Neural cell (in vitro differentiated cells): Measurements from ENCODE around the gene ANKRD52. TPM values are rescaled to one million over a fixed set of nuclear protein-coding genes. Genes with fewer than 3 reads are reported as not detected.

Source experiments
- H2AFZ ChIP-seq: fragments of 200-600, 300-800 bp; sonication (generic), shearing (Covaris generic); 2 replicates; pipeline ENCODE4 v1.6.0; 2014; ENCODE audit warnings: low read depth, mild to moderate bottlenecking, antibody characterized with exemption, low read length, moderate library complexity
- H3F3A ChIP-seq: fragments of 200-600 bp; shearing (Covaris generic); 2 replicates; pipeline ENCODE4 v1.6.1; 2016; ENCODE audit warnings: mild to moderate bottlenecking, moderate library complexity, mixed read lengths, antibody characterized with exemption, low read length; ENCODE audit not compliant: insufficient read depth, poor library complexity, severe bottlenecking
- H3K27ac ChIP-seq: fragments of 200-600, 300-800 bp; sonication (generic), shearing (Covaris generic); 2 replicates; pipeline ENCODE4 v1.5.1; 2014; ENCODE audit warnings: mild to moderate bottlenecking, low read length, moderate library complexity
- H3K27me3 ChIP-seq: fragments of 300-800, 200-600 bp; sonication (generic), shearing (Covaris generic); 2 replicates; pipeline ENCODE4 v1.6.0; 2014; ENCODE audit warnings: mild to moderate bottlenecking, low read depth, low read length, moderate library complexity; ENCODE audit not compliant: insufficient read depth
- H3K36me3 ChIP-seq: fragments of 300-800, 200-600 bp; sonication (generic), shearing (Covaris generic); 2 replicates; pipeline ENCODE4 v1.5.1; 2014; ENCODE audit warnings: mild to moderate bottlenecking, antibody characterized with exemption, low read length, moderate library complexity; ENCODE audit not compliant: insufficient read depth
- H3K4me2 ChIP-seq: fragments of 300-800, 200-600 bp; sonication (generic), shearing (Covaris generic); 2 replicates; pipeline ENCODE4 v1.6.0; 2014; ENCODE audit warnings: mild to moderate bottlenecking, low read length
- H3K4me3 ChIP-seq: fragments of 300-800, 200-600 bp; sonication (generic), shearing (Covaris generic); 2 replicates; pipeline ENCODE4 v1.5.1; 2014; ENCODE audit warnings: mild to moderate bottlenecking, low read length, moderate library complexity
- H3K79me2 ChIP-seq: fragments of 200-600 bp; shearing (Covaris generic); replicated peaks from 2 replicates; pipeline ENCODE4 v1.6.0; 2014; ENCODE audit warnings: mild to moderate bottlenecking, low read length, moderate library complexity; ENCODE audit not compliant: insufficient read depth
- H3K9ac ChIP-seq: fragments of 300-800, 200-600 bp; sonication (generic), shearing (Covaris generic); 2 replicates; pipeline ENCODE4 v1.6.1; 2016; ENCODE audit warnings: mild to moderate bottlenecking, low read length, mixed read lengths
- H3K9me2 ChIP-seq: fragments of 200-600 bp; shearing (Covaris generic); 2 replicates; pipeline ENCODE4 v1.6.1; 2016; ENCODE audit warnings: mild to moderate bottlenecking, low read length, mixed read lengths; ENCODE audit not compliant: insufficient read depth
- H3K9me3 ChIP-seq: fragments of 200-600, 300-800 bp; sonication (generic), shearing (Covaris generic); 2 replicates; pipeline ENCODE4 v1.6.1; 2016; ENCODE audit warnings: mild to moderate bottlenecking, mixed run types, low read length, moderate library complexity, mixed read lengths
- H4K20me1 ChIP-seq: fragments of 200-600 bp; shearing (Covaris generic); 2 replicates; pipeline ENCODE4 v1.6.1; 2016; ENCODE audit warnings: mild to moderate bottlenecking, mixed run types; ENCODE audit not compliant: insufficient read depth
- CTCF ChIP-seq: fragments of 450-650 bp; IDR thresholded peaks from 2 replicates; pipeline ENCODE4 v1.5.1; 2014; ENCODE audit warnings: antibody characterized with exemption, mild to moderate bottlenecking, moderate library complexity; ENCODE audit not compliant: poor library complexity, severe bottlenecking
- EP300 ChIP-seq: fragments of 450-650 bp; conservative IDR thresholded peaks from 2 replicates; pipeline ENCODE4 v1.6.1; 2014; ENCODE audit warnings: antibody characterized with exemption, mild to moderate bottlenecking, moderate library complexity; ENCODE audit not compliant: poor library complexity, severe bottlenecking
- EZH2 ChIP-seq: fragments of 200-600, 300-800 bp; shearing (Covaris generic), sonication (generic); IDR thresholded peaks from 2 replicates; pipeline ENCODE4 v1.6.1; 2014; ENCODE audit warnings: antibody characterized with exemption, low read length, borderline replicate concordance, mild to moderate bottlenecking; ENCODE audit not compliant: insufficient read depth, poor library complexity, severe bottlenecking
- MXI1 ChIP-seq: fragments of 450-650 bp; conservative IDR thresholded peaks from 2 replicates; pipeline ENCODE4 v1.6.1; 2014; ENCODE audit warnings: antibody characterized with exemption, mild to moderate bottlenecking; ENCODE audit not compliant: poor library complexity, severe bottlenecking
- POLR2AphosphoS5 ChIP-seq: IDR thresholded peaks from 2 replicates; pipeline ENCODE4 v1.6.1; 2012
- RAD21 ChIP-seq: fragments of 450-650 bp; conservative IDR thresholded peaks from 2 replicates; pipeline ENCODE4 v1.6.1; 2014; ENCODE audit warnings: antibody characterized with exemption, mild to moderate bottlenecking, moderate library complexity
- SMC3 ChIP-seq: fragments of 450-650 bp; conservative IDR thresholded peaks from 2 replicates; pipeline ENCODE4 v1.6.1; 2014; ENCODE audit warnings: antibody characterized with exemption, mild to moderate bottlenecking, moderate library complexity; ENCODE audit not compliant: poor library complexity
- TAF1 ChIP-seq: IDR thresholded peaks from 2 replicates; pipeline ENCODE4 v1.6.1; 2012; ENCODE audit warnings: low read depth
- polyA plus RNA-seq: library from polyadenylated mRNA; depleted of rRNA; stranded (reverse); fragments of >200 nt; gene quantifications from 2 replicates; pipeline ENCODE4 v1.2.3, GENCODE V29; 2014
- TF ChIP-seq, protein P1 (sequence below): IDR thresholded peaks from 2 replicates; pipeline ENCODE4 v1.6.1; 2012; ENCODE audit warnings: borderline replicate concordance

ANKRD52 gene
- polyA plus RNA-seq, 1 donor from 2014 or later, result 7.3 TPM

GRCh38 chr12:56188131-56188777, 69.9 kb downstream of the ANKRD52 start:
- Histone ChIP-seq H3K9me3 (no peaks in the 10 kb centered on the region), H4K20me1 (no peaks in the 10 kb centered on the region), H3K36me3 (peaks cover 14% of the 10 kb centered on the region), H3F3A (peaks cover 7% of the 10 kb centered on the region), H3K27ac (peak overlapping the region; percentile 97), H3K27me3 (no peaks in the 10 kb centered on the region), H3K9me2 (no peaks in the 10 kb centered on the region), H3K9ac (peak overlapping the region; percentile 99), H3K79me2 (peaks cover 35% of the 10 kb centered on the region), H3K4me2 (peak overlapping the region; percentile 95), H3K4me3 (peak overlapping the region; percentile 97), H2AFZ (peak overlapping the region; percentile 66)
- no peak for TF ChIP-seq CTCF
- TF ChIP-seq RAD21, result no peak
- no peak for TF ChIP-seq EZH2
- no peak for TF ChIP-seq EP300
- TF ChIP-seq, protein P1, sequence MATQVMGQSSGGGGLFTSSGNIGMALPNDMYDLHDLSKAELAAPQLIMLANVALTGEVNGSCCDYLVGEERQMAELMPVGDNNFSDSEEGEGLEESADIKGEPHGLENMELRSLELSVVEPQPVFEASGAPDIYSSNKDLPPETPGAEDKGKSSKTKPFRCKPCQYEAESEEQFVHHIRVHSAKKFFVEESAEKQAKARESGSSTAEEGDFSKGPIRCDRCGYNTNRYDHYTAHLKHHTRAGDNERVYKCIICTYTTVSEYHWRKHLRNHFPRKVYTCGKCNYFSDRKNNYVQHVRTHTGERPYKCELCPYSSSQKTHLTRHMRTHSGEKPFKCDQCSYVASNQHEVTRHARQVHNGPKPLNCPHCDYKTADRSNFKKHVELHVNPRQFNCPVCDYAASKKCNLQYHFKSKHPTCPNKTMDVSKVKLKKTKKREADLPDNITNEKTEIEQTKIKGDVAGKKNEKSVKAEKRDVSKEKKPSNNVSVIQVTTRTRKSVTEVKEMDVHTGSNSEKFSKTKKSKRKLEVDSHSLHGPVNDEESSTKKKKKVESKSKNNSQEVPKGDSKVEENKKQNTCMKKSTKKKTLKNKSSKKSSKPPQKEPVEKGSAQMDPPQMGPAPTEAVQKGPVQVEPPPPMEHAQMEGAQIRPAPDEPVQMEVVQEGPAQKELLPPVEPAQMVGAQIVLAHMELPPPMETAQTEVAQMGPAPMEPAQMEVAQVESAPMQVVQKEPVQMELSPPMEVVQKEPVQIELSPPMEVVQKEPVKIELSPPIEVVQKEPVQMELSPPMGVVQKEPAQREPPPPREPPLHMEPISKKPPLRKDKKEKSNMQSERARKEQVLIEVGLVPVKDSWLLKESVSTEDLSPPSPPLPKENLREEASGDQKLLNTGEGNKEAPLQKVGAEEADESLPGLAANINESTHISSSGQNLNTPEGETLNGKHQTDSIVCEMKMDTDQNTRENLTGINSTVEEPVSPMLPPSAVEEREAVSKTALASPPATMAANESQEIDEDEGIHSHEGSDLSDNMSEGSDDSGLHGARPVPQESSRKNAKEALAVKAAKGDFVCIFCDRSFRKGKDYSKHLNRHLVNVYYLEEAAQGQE, result no peak
- TF ChIP-seq TAF1, result no peak
- no peak for TF ChIP-seq MXI1
- no peak for TF ChIP-seq SMC3
- no peak for TF ChIP-seq POLR2AphosphoS5

Other genes starting within 250 kb of the ANKRD52 start
- gene IKZF4, start 237.3 kb downstream of the ANKRD52 start, polyA plus RNA-seq, result 4.8 and 5.0 TPM in 2 replicates
- 598 and 686 TPM in 2 replicates for gene RPS26, start 216.5 kb downstream of the ANKRD52 start, polyA plus RNA-seq
- gene ERBB3, start 178.2 kb downstream of the ANKRD52 start, polyA plus RNA-seq, result 0.58 and 0.78 TPM in 2 replicates
- gene PA2G4, start 153.8 kb downstream of the ANKRD52 start, polyA plus RNA-seq, result 109 and 115 TPM in 2 replicates
- gene RPL41, start 141.8 kb downstream of the ANKRD52 start, polyA plus RNA-seq, result 1,970 and 2,186 TPM in 2 replicates
- gene ZC3H10, start 140.1 kb downstream of the ANKRD52 start, polyA plus RNA-seq, result 6.7 and 11.3 TPM in 2 replicates
- gene ESYT1, start 130.1 kb downstream of the ANKRD52 start, polyA plus RNA-seq, result 19.6 and 25.1 TPM in 2 replicates
- gene MYL6B, start 105.8 kb downstream of the ANKRD52 start, polyA plus RNA-seq, result 369 and 376 TPM in 2 replicates
- 2,918 and 3,234 TPM in 2 replicates for gene MYL6, start 100.0 kb downstream of the ANKRD52 start, polyA plus RNA-seq
- gene SMARCC2, start 68.9 kb downstream of the ANKRD52 start, polyA plus RNA-seq, result 85.6 and 93.2 TPM in 2 replicates
- 87.9 and 108 TPM in 2 replicates for gene RNF41, start 36.5 kb downstream of the ANKRD52 start, polyA plus RNA-seq
- gene NABP2, start 34.0 kb downstream of the ANKRD52 start, polyA plus RNA-seq, result 54.3 and 79.1 TPM in 2 replicates
- 0.33 TPM in 1 of 2 replicates, not detected in the other for gene SLC39A5, start 28.3 kb downstream of the ANKRD52 start, polyA plus RNA-seq
- gene COQ10A, start 8.6 kb upstream of the ANKRD52 start, polyA plus RNA-seq, result 56.5 and 62.4 TPM in 2 replicates
- gene CS, start 41.9 kb upstream of the ANKRD52 start, polyA plus RNA-seq, result 65.7 and 101 TPM in 2 replicates
- gene CNPY2, start 57.6 kb upstream of the ANKRD52 start, polyA plus RNA-seq, result 169 and 175 TPM in 2 replicates
- gene PAN2, start 75.6 kb upstream of the ANKRD52 start, polyA plus RNA-seq, result 63.0 and 80.1 TPM in 2 replicates
- 0.31 TPM in 1 of 2 replicates, not detected in the other for gene IL23A, start 80.5 kb upstream of the ANKRD52 start, polyA plus RNA-seq
- gene STAT2, start 101.7 kb upstream of the ANKRD52 start, polyA plus RNA-seq, result 88.2 and 99.3 TPM in 2 replicates
- not detected in 2 replicates for gene APOF, start 104.5 kb upstream of the ANKRD52 start, polyA plus RNA-seq
- gene TIMELESS, start 191.0 kb upstream of the ANKRD52 start, polyA plus RNA-seq, result 2.5 and 4.4 TPM in 2 replicates
- gene MIP, start 196.3 kb upstream of the ANKRD52 start, polyA plus RNA-seq, result not detected in 2 replicates
- 1.8 and 2.1 TPM in 2 replicates for gene SPRYD4, start 210.2 kb upstream of the ANKRD52 start, polyA plus RNA-seq
- 7.4 and 10.5 TPM in 2 replicates for gene GLS2, start 229.8 kb upstream of the ANKRD52 start, polyA plus RNA-seq